Muscle layer of colon (tissue), 2 donors: Measurements from ENCODE around the gene ADCY4.

Experiments
- H3K27ac ChIP-seq: one replicate; pipeline ENCODE4 v1.7.0; 2013; ENCODE audit warnings: low read depth, mild to moderate bottlenecking, low read length, moderate library complexity
- H3K27me3 ChIP-seq, 2 donors: one replicate each; pipeline ENCODE4 v1.7.0; 2013; ENCODE audit warnings: low read length in 2 of 2, mild to moderate bottlenecking in 2 of 2; ENCODE audit not compliant: insufficient read depth in 2 of 2, control insufficient read depth in 1 of 2
- H3K36me3 ChIP-seq: one replicate; pipeline ENCODE4 v1.7.0; 2013; ENCODE audit warnings: mild to moderate bottlenecking, low read length; ENCODE audit not compliant: insufficient read depth
- H3K4me1 ChIP-seq: one replicate; pipeline ENCODE4 v1.7.0; 2013; ENCODE audit warnings: mild to moderate bottlenecking, low read length; ENCODE audit not compliant: insufficient read depth
- H3K4me3 ChIP-seq, 2 donors: one replicate each; pipeline ENCODE4 v1.7.0; 2013; ENCODE audit warnings: low read length in 2 of 2, low read depth in 1 of 2, mild to moderate bottlenecking in 1 of 2, moderate library complexity in 1 of 2
- H3K9ac ChIP-seq: one replicate; pipeline ENCODE4 v1.7.0; 2013; ENCODE audit warnings: low read length
- H3K9me3 ChIP-seq: one replicate; pipeline ENCODE4 v1.7.0; 2013; ENCODE audit warnings: mild to moderate bottlenecking, low read length
- donor health status: abdominal sarcoma.
- donor health status: Adenocarcinoma of cecum.

The ADCY4 gene

DNA sequence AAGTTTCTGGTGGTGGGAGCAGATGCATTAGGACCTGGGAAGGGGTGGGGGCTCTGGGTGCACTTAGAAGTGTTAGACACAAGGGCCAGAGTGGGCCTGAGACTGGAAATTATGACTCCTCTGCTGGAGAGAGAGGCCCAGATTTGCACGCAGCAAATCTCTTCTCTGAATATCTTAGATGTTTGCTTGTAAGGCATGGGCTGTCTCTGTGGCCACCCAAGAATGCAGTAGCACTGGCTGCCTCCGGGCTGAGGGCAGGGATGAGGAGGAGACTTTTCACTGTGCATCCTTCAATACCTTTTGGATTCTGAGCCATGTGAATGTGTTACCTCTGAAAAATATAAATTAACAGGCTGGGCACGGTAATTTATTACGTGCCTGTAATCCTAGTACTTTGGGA lies 49.5 kb downstream of the ADCY4 start:
- H3K9me3 ChIP-seq, result no peaks in the 10 kb centered on the region
- peaks cover 10% of the 10 kb centered on the region for H3K36me3 ChIP-seq
- no peak overlapping the region for H3K27ac ChIP-seq
- no peaks in the 10 kb centered on the region for H3K4me1 ChIP-seq
- no peaks in the 10 kb centered on the region for H3K27me3 ChIP-seq
- no peak overlapping the region for H3K4me3 ChIP-seq
- H3K9ac ChIP-seq, result no peak overlapping the region

DNA sequence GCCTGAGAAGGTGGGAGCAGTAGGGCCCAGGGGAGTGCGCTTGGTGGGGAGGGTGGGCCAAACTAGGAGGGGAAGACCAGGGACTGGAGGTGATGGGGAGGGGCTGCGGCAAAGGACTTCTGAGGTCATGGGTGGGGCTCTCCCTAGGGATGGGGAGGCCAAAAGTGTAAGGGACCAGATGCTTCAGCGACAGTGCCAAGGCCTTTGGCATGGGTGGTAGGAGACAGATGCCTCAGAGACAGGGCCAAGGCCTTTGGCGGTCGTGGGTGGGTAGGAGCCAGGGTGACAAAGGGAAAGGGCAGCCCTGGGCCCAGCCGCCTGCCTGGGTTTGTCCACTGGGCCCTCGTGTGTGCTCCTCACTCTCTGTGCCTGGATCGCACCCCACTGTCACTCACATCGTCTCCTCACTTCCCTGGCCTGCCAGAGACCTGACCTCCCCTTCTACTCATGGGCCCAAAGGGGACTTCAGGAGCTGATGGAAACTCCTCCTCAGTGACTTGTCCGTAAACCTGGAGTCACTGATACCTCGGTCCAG lies 50.3 kb downstream of the ADCY4 start:
- no peak overlapping the region for H3K9ac ChIP-seq
- no peaks in the 10 kb centered on the region for H3K27me3 ChIP-seq
- no peaks in the 10 kb centered on the region for H3K9me3 ChIP-seq
- no peaks in the 10 kb centered on the region for H3K4me1 ChIP-seq
- H3K4me3 ChIP-seq, result no peak overlapping the region
- peaks cover 3% of the 10 kb centered on the region for H3K36me3 ChIP-seq
- H3K27ac ChIP-seq, result no peak overlapping the region

- no peak overlapping the region for H3K27ac ChIP-seq
- H3K36me3 ChIP-seq, result no peaks in the 10 kb centered on the region
- H3K9me3 ChIP-seq, result no peaks in the 10 kb centered on the region
- no peaks in the 10 kb centered on the region for H3K4me1 ChIP-seq
- H3K9ac ChIP-seq, result no peak overlapping the region
- no peak overlapping the region for H3K4me3 ChIP-seq
- H3K27me3 ChIP-seq, result no peaks in the 10 kb centered on the region
Observed at GRCh38 chr14:24283796-24284460, 50.9 kb downstream of the ADCY4 start.

- Histone ChIP-seq H3K9me3 (no peaks in the 10 kb centered on the region), H3K4me3 (no peak overlapping the region), H3K4me1 (no peaks in the 10 kb centered on the region), H3K36me3 (no peaks in the 10 kb centered on the region), H3K9ac (no peak overlapping the region), H3K27ac (no peak overlapping the region), H3K27me3 (no peaks in the 10 kb centered on the region)
Observed at GRCh38 chr14:24282736-24283135, 52.1 kb downstream of the ADCY4 start.

GRCh38 chr14:24281636-24282035 lies 53.2 kb downstream of the ADCY4 start:
- H3K27ac ChIP-seq, result no peak overlapping the region
- no peak overlapping the region for H3K4me3 ChIP-seq
- H3K9me3 ChIP-seq, result no peaks in the 10 kb centered on the region
- no peaks in the 10 kb centered on the region for H3K4me1 ChIP-seq
- no peaks in the 10 kb centered on the region for H3K27me3 ChIP-seq
- H3K36me3 ChIP-seq, result no peaks in the 10 kb centered on the region
- H3K9ac ChIP-seq, result no peak overlapping the region

DNA sequence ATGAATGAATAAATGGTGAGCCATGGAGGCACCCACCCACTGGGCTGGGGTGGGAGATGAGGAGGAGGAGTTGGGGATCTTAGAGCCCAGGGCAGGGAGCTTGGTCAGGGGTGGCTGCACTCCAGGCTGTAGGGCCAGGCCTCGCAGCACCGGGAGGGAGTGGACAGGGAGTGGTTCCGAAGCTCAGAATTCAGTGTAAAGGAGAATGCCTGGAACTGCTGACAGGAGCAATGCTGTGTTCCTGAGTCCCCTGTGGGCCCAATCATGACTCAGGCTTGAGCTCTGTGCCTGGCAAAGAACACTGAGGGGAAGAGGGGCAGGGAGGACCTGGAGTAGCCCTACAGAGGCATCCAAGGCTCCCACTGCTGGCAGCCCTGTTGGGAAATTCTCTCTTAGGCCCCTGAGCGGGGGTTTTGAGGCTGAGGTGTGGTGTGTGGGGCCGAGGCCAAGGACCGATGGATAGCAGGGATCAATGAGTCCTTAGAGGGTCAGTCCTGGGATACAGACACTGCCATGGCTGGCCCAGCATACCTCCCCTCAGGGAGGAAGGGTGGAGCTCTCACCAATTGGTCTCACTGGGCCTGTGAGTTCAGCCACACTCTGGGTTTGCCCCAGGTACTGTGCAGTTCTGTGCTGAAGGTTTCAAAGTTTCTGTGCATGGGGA lies 53.9 kb downstream of the ADCY4 start:
- H3K9ac ChIP-seq, result no peak overlapping the region
- H3K4me3 ChIP-seq, result no peak overlapping the region
- H3K27me3 ChIP-seq, result no peaks in the 10 kb centered on the region
- no peaks in the 10 kb centered on the region for H3K9me3 ChIP-seq
- no peak overlapping the region for H3K27ac ChIP-seq
- no peaks in the 10 kb centered on the region for H3K4me1 ChIP-seq
- H3K36me3 ChIP-seq, result no peaks in the 10 kb centered on the region

DNA sequence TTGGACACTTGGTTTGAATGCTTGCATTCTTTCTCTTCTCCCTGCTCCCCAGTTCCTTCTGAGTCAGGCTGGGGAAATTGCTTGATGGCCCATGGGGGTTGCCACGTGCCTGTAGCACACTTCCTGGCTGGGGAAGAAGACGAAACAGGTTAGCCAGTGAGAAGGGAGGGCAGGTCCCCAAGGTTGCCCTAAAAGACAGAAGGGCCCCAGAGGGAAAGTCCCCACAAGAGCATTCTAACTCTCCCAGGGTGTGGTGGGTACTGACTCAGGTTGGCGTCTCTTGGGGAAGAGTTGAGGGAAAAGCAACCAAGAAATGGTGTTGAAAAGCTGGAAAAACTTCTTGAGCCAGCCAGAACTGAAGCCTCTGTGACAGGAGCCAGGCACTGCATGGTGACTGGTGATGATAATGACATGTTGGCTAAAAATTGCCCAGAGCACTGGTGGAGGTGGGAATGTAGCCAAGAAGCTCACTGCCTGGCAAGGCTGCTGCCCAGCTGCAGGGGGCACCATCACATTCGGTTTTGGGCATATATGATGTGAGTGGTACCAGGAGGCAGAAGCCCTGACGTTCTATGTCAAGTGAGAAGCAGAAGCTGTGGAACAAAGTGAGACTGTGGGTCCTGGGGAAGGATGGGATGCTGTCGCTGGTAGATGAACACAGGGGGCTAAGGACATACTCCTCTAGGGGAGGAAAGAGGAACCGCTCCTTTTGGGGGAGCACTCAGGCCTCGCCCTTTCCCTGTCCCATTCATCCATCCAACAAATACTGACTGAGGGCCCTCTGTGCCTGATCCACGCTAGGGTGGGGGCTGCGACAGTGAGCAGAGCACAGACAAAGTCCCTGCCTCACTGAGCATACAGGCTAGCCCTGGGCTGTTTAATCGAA lies 55.3 kb downstream of the ADCY4 start:
- H3K27ac ChIP-seq, result no peak overlapping the region
- no peak overlapping the region for H3K9ac ChIP-seq
- H3K4me1 ChIP-seq, result no peaks in the 10 kb centered on the region

DNA sequence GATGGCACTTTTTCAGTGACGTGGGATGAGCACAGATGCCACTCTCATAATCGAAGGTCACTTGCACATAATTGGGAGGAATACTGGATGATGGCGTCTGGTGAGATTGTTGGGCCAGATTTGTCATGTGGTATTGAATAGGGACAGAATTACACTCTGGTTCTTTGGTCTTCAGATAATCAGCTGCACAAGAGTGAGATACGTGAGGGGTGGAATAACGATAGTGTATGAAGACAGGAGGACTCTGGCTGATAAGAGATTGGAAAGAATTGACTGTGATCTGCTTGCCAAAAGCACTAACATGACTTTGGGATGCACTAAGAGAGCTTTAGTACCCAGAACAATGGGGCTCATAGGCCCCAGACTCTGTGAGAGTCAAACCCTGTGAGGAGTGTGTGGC lies 56.4 kb downstream of the ADCY4 start:
- Histone ChIP-seq H3K36me3 (no peaks in the 10 kb centered on the region), H3K27ac (no peak overlapping the region), H3K9me3 (no peaks in the 10 kb centered on the region), H3K9ac (no peak overlapping the region), H3K4me3 (no peak overlapping the region), H3K27me3 (no peaks in the 10 kb centered on the region), H3K4me1 (no peaks in the 10 kb centered on the region)

More for the DNA sequence above, 55.3 kb downstream of the ADCY4 start:
- H3K4me3 ChIP-seq, result no peak overlapping the region
- no peaks in the 10 kb centered on the region for H3K27me3 ChIP-seq
- no peaks in the 10 kb centered on the region for H3K9me3 ChIP-seq
- H3K36me3 ChIP-seq, result no peaks in the 10 kb centered on the region

DNA sequence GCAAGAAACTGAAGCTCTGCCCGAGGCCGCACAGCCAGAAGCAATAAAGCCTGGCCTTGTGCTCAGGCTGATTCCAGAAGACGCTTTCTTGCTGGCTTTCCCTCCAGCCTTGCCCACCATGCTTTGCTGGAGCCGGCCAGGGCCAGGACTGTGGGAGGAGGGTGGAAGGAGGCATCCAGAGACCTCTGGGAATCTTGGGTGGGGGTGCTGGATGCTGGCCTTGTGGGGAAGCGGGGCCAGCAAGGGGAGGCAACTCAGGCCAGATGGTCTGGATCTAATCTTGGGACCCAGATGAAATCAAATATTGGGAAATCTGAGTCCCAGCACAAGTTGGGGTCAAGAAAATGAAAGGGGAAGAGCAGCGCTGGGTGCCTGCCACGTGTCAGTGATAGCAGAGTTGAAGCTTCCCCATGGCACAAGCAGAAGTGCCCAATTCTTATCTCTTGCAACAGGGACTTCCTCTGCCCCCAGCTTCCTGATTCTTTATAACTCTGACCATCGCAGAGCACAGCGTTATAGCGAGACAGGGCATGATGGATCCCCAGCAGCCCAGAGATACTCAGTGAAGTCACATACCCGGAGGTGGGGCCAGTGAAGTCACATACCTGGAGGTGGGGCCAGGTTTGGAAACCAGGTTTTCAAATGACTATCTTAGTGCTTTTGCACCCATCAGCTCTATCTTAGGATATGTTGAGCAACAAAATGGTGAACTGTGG lies 57.1 kb downstream of the ADCY4 start:
- no peaks in the 10 kb centered on the region for H3K36me3 ChIP-seq
- H3K9ac ChIP-seq, result no peak overlapping the region
- H3K9me3 ChIP-seq, result no peaks in the 10 kb centered on the region
- H3K4me3 ChIP-seq, result no peak overlapping the region
- H3K4me1 ChIP-seq, result no peaks in the 10 kb centered on the region
- no peak overlapping the region for H3K27ac ChIP-seq
- no peaks in the 10 kb centered on the region for H3K27me3 ChIP-seq

DNA sequence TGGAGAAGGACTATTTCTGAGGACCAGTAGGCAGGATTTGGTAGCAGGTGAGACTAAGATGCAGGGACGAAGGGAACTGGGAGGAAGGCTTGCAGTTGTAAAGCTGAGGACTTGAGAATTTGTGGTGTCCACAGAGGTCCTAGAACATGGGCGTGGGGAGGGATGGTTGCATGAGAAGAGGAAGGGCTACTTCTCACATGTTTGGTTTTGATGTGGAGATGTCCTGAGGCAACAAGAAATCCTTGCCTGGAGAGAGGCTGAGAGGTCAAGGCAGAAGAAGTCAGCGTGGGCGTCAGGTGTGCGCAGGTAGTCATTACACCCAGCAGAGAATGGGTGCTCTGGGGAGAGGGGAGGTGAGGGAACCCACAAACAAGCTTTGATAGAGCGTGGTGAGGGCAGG lies 57.8 kb downstream of the ADCY4 start:
- H3K4me3 ChIP-seq, result no peak overlapping the region
- no peaks in the 10 kb centered on the region for H3K9me3 ChIP-seq
- H3K9ac ChIP-seq, result no peak overlapping the region
- no peaks in the 10 kb centered on the region for H3K27me3 ChIP-seq
- peaks cover under 1% of the 10 kb centered on the region for H3K4me1 ChIP-seq
- no peak overlapping the region for H3K27ac ChIP-seq
- H3K36me3 ChIP-seq, result no peaks in the 10 kb centered on the region

GRCh38 chr14:24274101-24274543 lies 60.7 kb downstream of the ADCY4 start:
- Histone ChIP-seq H3K4me3 (no peak overlapping the region), H3K4me1 (peaks cover 9% of the 10 kb centered on the region), H3K27me3 (no peaks in the 10 kb centered on the region), H3K27ac (no peak overlapping the region), H3K9me3 (no peaks in the 10 kb centered on the region), H3K36me3 (peaks cover 3% of the 10 kb centered on the region), H3K9ac (no peak overlapping the region)
